ENCODE measurements around the gene GLI3. TPM values are rescaled to one million over a fixed set of nuclear protein-coding genes. Genes with fewer than 3 reads are reported as not detected.

The GLI3 gene
- total RNA-seq, 2 experiments from 2014 or later, result not detected

- CTCF ChIA-PET, result no interaction called here
- Mint-ChIP-seq H3K36me3 (ENCODE audit: low read depth) (no peaks in the 10 kb centered on the region), H3K27ac (no peak overlapping the region), H3K9me3 (no peaks in the 10 kb centered on the region), H3K4me1 (ENCODE audit: low read depth) (no peaks in the 10 kb centered on the region), H3K4me3 (no peak overlapping the region), H3K27me3 (no peaks in the 10 kb centered on the region)
- intact Hi-C loops (cut with micrococcal nuclease), result no loop called here
- no peak for ATAC-seq
- no peak for DNase-seq
- no peak for TF ChIP-seq CTCF (IDR thresholded peaks at IDR 0.05)
- POLR2A ChIA-PET, result no interaction called here
Measured at GRCh38 chr7:42159130-42159529, 77.9 kb downstream of the GLI3 start.

DNA sequence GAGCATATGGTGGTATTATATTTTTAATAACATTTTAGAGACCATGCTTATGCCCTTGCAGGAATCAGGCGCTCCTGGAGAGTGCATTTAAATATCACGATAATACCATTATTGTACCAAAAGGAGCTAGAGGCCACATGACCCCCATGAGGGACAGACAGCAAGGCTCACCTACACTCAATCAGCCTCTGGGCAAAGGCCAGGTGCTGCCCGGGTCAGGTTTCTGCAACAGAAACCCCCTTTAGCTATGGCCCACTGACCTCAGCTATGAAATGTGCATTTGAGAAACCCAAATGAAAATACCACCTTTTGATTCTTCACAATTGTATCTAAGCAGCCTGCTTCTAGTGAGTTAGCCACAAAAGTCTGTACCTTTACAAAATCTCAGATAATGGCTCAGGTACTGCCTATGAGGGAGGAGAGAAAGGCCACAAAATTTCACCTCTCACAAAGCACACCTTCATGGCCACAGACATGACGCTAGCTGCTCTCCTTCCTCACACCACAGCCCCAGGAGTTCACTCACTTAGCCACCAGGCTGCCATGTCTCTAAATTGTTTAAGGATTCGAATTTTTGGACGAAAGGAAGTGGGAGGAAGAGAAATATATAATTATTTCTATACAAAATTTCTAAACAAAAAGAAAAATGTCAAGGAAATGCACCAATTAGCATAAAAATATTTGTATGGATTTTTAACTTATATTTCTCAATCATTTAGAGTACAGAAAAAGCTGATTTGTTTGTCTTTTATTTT, 79.9 kb downstream of the GLI3 start:
- DNase-seq (no peak), ATAC-seq (no peak)
- Mint-ChIP-seq H3K9me3 (no peaks in the 10 kb centered on the region), H3K4me3 (no peak overlapping the region), H3K4me1 (ENCODE audit: low read depth) (no peaks in the 10 kb centered on the region), H3K36me3 (ENCODE audit: low read depth) (no peaks in the 10 kb centered on the region), H3K27me3 (no peaks in the 10 kb centered on the region), H3K27ac (no peak overlapping the region)
- CTCF ChIA-PET, result no interaction called here
- intact Hi-C loops (cut with micrococcal nuclease), result no loop called here
- POLR2A ChIA-PET, result no interaction called here
- no peak for TF ChIP-seq CTCF (IDR thresholded peaks at IDR 0.05)

DNA sequence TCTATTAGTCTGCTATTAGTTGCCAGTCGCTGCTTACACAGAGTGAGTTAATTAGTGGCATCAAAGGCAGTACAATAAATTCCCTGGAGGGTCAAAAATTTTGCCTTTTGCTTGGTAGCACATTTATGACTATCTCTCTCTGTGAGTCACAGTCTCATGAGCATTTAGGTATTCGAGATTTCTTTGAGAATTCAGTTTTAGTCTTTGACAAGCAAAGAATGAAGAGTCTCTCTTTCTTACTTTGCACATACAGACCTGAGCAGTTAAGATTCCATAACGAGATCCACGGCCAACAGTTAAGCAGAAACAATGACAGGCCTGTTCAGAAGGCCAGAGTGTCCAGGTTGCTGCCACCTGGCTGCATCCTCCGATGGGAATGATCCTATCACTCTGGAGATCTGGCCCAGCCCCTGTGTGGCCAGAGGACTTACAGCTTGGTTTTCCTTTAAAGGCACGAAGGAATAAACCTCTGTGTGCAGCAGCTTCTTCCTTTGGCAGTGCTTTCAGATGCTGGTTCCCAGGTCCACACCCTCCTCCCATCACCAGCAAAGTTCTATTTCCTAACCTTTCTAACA, 80.6 kb downstream of the GLI3 start:
- no peak for DNase-seq
- Mint-ChIP-seq H3K36me3 (ENCODE audit: low read depth) (no peaks in the 10 kb centered on the region), H3K9me3 (no peaks in the 10 kb centered on the region), H3K4me1 (ENCODE audit: low read depth) (no peaks in the 10 kb centered on the region), H3K4me3 (no peak overlapping the region), H3K27me3 (no peaks in the 10 kb centered on the region), H3K27ac (no peak overlapping the region)
- no peak for TF ChIP-seq CTCF (IDR thresholded peaks at IDR 0.05)
- ATAC-seq, result no peak
- intact Hi-C loops (cut with micrococcal nuclease), result no loop called here
- ChIA-PET CTCF (no interaction called here), POLR2A (no interaction called here)

- no peaks in the 10 kb centered on the region for H3K9me3 Mint-ChIP-seq
- H3K27ac Mint-ChIP-seq, result no peak overlapping the region
- intact Hi-C loops (cut with micrococcal nuclease), result no loop called here
- ChIA-PET CTCF (no interaction called here), POLR2A (interaction anchor here (0.5 kb wide), 1 partner anchor 1602 kb away, joined by 3 read pairs; no protein-coding TSS in a partner anchor)
- TF ChIP-seq CTCF (IDR thresholded peaks at IDR 0.05), result no peak
- ATAC-seq, result no peak
- no peak for DNase-seq
- H3K4me1 Mint-ChIP-seq (ENCODE audit: low read depth), result no peaks in the 10 kb centered on the region
- no peaks in the 10 kb centered on the region for H3K27me3 Mint-ChIP-seq
- H3K4me3 Mint-ChIP-seq, result no peak overlapping the region
- H3K36me3 Mint-ChIP-seq (ENCODE audit: low read depth), result no peaks in the 10 kb centered on the region
Measured at GRCh38 chr7:42155584-42156290, 81.3 kb downstream of the GLI3 start.

DNA sequence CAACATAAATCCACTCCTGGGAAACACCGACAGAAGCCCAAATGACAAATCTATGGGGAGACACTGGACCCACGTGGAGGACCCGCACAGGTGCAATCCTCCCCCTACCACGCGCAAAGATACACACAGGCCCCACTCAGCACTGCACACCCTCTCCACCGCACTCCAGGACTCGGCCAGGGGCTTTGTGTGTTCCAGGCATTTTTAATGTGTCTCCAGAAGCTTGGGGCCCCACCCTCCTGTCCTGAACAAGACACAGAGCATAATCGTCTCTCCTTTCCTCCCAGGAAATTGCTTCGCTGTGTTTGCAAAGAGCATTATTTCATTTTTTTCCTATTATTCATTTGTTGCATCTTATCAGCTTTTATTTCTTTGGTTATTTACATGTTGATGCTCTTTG, 82.8 kb downstream of the GLI3 start:
- Mint-ChIP-seq H3K27me3 (no peaks in the 10 kb centered on the region), H3K9me3 (no peaks in the 10 kb centered on the region), H3K27ac (no peak overlapping the region), H3K4me1 (ENCODE audit: low read depth) (no peaks in the 10 kb centered on the region), H3K36me3 (ENCODE audit: low read depth) (no peaks in the 10 kb centered on the region), H3K4me3 (no peak overlapping the region)
- DNase-seq, result no peak
- intact Hi-C loops (cut with micrococcal nuclease), result no loop called here
- no peak for ATAC-seq
- TF ChIP-seq CTCF (IDR thresholded peaks at IDR 0.05), result no peak
- ChIA-PET POLR2A (no interaction called here), CTCF (no interaction called here)

Measured in activated CD8-positive, alpha-beta T cell treated with anti-CD3 and anti-CD28 coated beads for 36 hours (primary cell).